ENCODE measurements around the gene CEBPZOS.

The CEBPZOS gene

GRCh38 chr2:37243435-37243834 lies 47.1 kb downstream of the CEBPZOS start:
- no peak for ATAC-seq

- peak; percentile 85 to 88 for ATAC-seq
Measured at GRCh38 chr2:37244017-37244416, 47.7 kb downstream of the CEBPZOS start.

- no peak for ATAC-seq
Measured at GRCh38 chr2:37244755-37245154, 48.5 kb downstream of the CEBPZOS start.

- no peak for ATAC-seq
Measured at GRCh38 chr2:37246205-37246604, 49.9 kb downstream of the CEBPZOS start.

GRCh38 chr2:37250869-37251740 lies 54.8 kb downstream of the CEBPZOS start:
- ATAC-seq = no peak

Measured in activated CD4-positive, CD25-positive, alpha-beta regulatory T cell treated with anti-CD3 and anti-CD28 coated beads, Interleukin-2, amount 50 U/mL, for 24 hours (primary cell).